HEK293 (cell line): ENCODE data around the gene METTL22.
A peak's percentile ranks its signal among the peaks of the same experiment; 100 is the strongest.

Experiments used
- CTCF ChIA-PET: fragments of 350-600 bp; formaldehyde crosslinking; extraction: SDS; loops from one replicate; lab custom pipeline; 2021; ENCODE audit warnings: antibody characterized with exemption; lab: Yijun Ruan, JAX
- POLR2A ChIA-PET: fragments of 300-600 bp; formaldehyde crosslinking; extraction: SDS; loops from one replicate; lab custom pipeline; 2020; ENCODE audit warnings: antibody characterized with exemption, inconsistent platforms; lab: Yijun Ruan, JAX
- H3K27ac ChIP-seq: fragments of 200-500 bp; sonication (Bioruptor generic); 2 replicates; pipeline ENCODE4 v1.5.1; 2014; ENCODE audit warnings: low read depth, low read length, control low read depth, inconsistent platforms; ENCODE audit errors: extremely low read depth
- H3K36me3 ChIP-seq, 2 experiments: fragments of 200-500 bp in 1 of 2; sonication (Bioruptor generic) in 1 of 2; 1 replicate in 1 of 2; 2 replicates in 1 of 2; pipeline ENCODE4 v1.5.1; 2014 to 2017; ENCODE audit warnings: inconsistent platforms in 2 of 2, low read length in 2 of 2; ENCODE audit not compliant: control insufficient read depth in 2 of 2, insufficient read depth in 1 of 2
- H3K4me1 ChIP-seq: fragments of 200-500 bp; sonication (Bioruptor generic); 2 replicates; pipeline ENCODE4 v1.5.1; 2014; ENCODE audit warnings: mild to moderate bottlenecking, low read length, inconsistent platforms; ENCODE audit not compliant: control insufficient read depth, insufficient read depth
- H3K4me3 ChIP-seq: 2 replicates; pipeline ENCODE4 v1.5.1; 2011; ENCODE audit warnings: low read depth, mild to moderate bottlenecking, control low read depth, low read length, moderate library complexity
- H3K9me3 ChIP-seq: fragments of 200-500 bp; sonication (Bioruptor generic); 2 replicates; pipeline ENCODE4 v1.5.1; 2014; ENCODE audit warnings: low read depth, low read length, inconsistent platforms; ENCODE audit not compliant: control insufficient read depth, insufficient read depth
- EGR2 ChIP-seq: fragments of 450-650 bp; formaldehyde crosslinking; IDR thresholded peaks from 2 replicates; pipeline ENCODE4 v1.5.1; 2016; ENCODE audit warnings: low read depth, missing biosample characterization, missing genetic modification characterization
- HOXD13 ChIP-seq: sonication (generic); formaldehyde crosslinking; IDR thresholded peaks from 2 replicates; pipeline ENCODE4 v1.8.0; 2022; ENCODE audit warnings: missing genetic modification reagents, borderline replicate concordance
- PRDM1 ChIP-seq: fragments of 450-650 bp; formaldehyde crosslinking; IDR thresholded peaks from 2 replicates; pipeline ENCODE4; 2016; ENCODE audit warnings: missing biosample characterization, missing genetic modification characterization
- SALL2 ChIP-seq: fragments of 450-650 bp; formaldehyde crosslinking; IDR thresholded peaks from 2 replicates; pipeline ENCODE4 v1.5.0; 2017; ENCODE audit warnings: missing biosample characterization, mild to moderate bottlenecking, missing genetic modification characterization, borderline replicate concordance
- SCRT2 ChIP-seq: fragments of 450-650 bp; formaldehyde crosslinking; IDR thresholded peaks from 2 replicates; pipeline ENCODE4 v1.5.1; 2016; ENCODE audit warnings: missing biosample characterization, missing genetic modification characterization
- ZBTB17 ChIP-seq: fragments of 450-650 bp; formaldehyde crosslinking; IDR thresholded peaks from 2 replicates; pipeline ENCODE4 v1.5.1; 2016; ENCODE audit warnings: missing biosample characterization, missing genetic modification characterization
- ZNF112 ChIP-seq: fragments of 450-650 bp; formaldehyde crosslinking; IDR thresholded peaks from 2 replicates; pipeline ENCODE4 v1.5.0; 2017; ENCODE audit warnings: missing biosample characterization, missing genetic modification characterization
- ZNF184 ChIP-seq: fragments of 450-650 bp; IDR thresholded peaks from 2 replicates; pipeline ENCODE4 v1.5.1; 2018; ENCODE audit warnings: missing biosample characterization, mild to moderate bottlenecking, missing genetic modification characterization
- ZNF473 ChIP-seq: fragments of 450-650 bp; formaldehyde crosslinking; IDR thresholded peaks from 2 replicates; pipeline ENCODE4 v1.5.1; 2017; ENCODE audit warnings: missing biosample characterization, missing genetic modification characterization
- ZNF555 ChIP-seq: fragments of 450-650 bp; formaldehyde crosslinking; conservative IDR thresholded peaks from 2 replicates; pipeline ENCODE4 v1.5.1; 2017; ENCODE audit warnings: missing biosample characterization, mild to moderate bottlenecking, missing genetic modification characterization, inconsistent platforms
- ZNF558 ChIP-seq: fragments of 450-650 bp; formaldehyde crosslinking; IDR thresholded peaks from 2 replicates; pipeline ENCODE4 v1.5.1; 2016; ENCODE audit warnings: missing biosample characterization, missing genetic modification characterization
- ZNF626 ChIP-seq: fragments of 450-650 bp; sonication (Bioruptor Pico); formaldehyde crosslinking; IDR thresholded peaks from 2 replicates; pipeline ENCODE4 v1.5.1; 2018; ENCODE audit warnings: missing biosample characterization, missing genetic modification characterization, inconsistent platforms
- ZNF660 ChIP-seq: fragments of 450-650 bp; IDR thresholded peaks from 2 replicates; pipeline ENCODE4 v1.5.1; 2018; ENCODE audit warnings: missing biosample characterization, mild to moderate bottlenecking, missing genetic modification characterization
- ZNF747 ChIP-seq: fragments of 450-650 bp; formaldehyde crosslinking; IDR thresholded peaks from 2 replicates; pipeline ENCODE4 v1.5.1; 2016; ENCODE audit warnings: missing biosample characterization, missing genetic modification characterization
- ZNF76 ChIP-seq: fragments of 450-650 bp; formaldehyde crosslinking; IDR thresholded peaks from 2 replicates; pipeline ENCODE4; 2016; ENCODE audit warnings: low read depth, missing biosample characterization, missing genetic modification characterization, borderline replicate concordance
- ZNF777 ChIP-seq: fragments of 450-650 bp; formaldehyde crosslinking; IDR thresholded peaks from 2 replicates; pipeline ENCODE4 v1.5.1; 2017; ENCODE audit warnings: missing biosample characterization, missing genetic modification characterization, borderline replicate concordance
- TF ChIP-seq, protein P1 (sequence below): fragments of 450-650 bp; formaldehyde crosslinking; IDR thresholded peaks from 2 replicates; pipeline ENCODE4 v1.5.1; 2016; ENCODE audit warnings: missing biosample characterization, missing genetic modification characterization
- TF ChIP-seq, protein P2 (sequence below): fragments of 450-650 bp; formaldehyde crosslinking; optimal IDR thresholded peaks from 2 replicates; pipeline ENCODE3; 2016; ENCODE audit warnings: missing biosample characterization, mild to moderate bottlenecking, missing genetic modification characterization

Gene METTL22

DNA sequence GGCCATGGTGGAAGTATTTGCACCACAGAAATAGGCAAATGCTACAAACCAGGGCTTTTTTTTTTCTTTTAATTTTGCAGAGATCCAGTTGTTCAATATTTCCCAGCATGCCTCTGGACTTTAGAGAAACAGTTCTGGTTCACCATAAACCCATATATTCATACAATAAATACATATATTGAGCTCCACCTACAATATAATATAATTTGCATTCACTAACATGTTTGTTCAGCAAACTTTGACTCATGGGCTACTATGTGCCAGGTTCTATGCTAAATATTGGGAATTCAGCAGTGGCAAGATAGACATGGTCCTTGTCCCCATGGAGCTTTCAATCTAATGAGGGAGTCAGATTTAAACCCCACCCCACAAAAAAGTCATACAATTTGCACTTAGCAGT is 34.4 kb upstream of the METTL22 start:
- H3K9me3 ChIP-seq, result no peaks in the 10 kb centered on the region
- no peak overlapping the region for H3K27ac ChIP-seq
- TF ChIP-seq ZNF558 (tag by site-specific recombination), result no peak
- ChIA-PET POLR2A (no interaction called here), CTCF (no interaction called here)
- no peak overlapping the region for H3K4me3 ChIP-seq
- H3K36me3 ChIP-seq, result no peaks in the 10 kb centered on the region
- no peaks in the 10 kb centered on the region for H3K4me1 ChIP-seq

DNA sequence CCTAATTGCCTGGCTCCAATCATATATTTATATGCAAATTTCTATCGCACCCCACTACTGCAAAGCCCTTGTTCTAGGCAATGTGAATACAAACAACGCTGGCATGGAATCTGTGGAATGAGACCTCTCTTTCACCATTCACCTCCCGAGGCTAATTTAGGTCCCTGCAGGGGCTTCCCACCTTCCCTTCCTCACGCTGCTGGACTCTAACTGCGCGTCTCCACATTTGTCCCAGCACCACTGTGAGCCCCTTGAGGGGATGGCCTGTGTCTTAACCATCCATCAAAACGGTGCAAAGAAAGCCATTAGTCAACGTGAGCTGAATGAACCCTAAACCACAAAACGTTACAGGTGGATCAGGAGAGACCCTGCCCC is 32.8 kb upstream of the METTL22 start:
- CTCF ChIA-PET, result interaction anchor here (1.0 kb wide), 1 partner anchor 22 kb away, joined by 3 read pairs; no protein-coding TSS in a partner anchor
- POLR2A ChIA-PET, result no interaction called here
- Histone ChIP-seq H3K27ac (no peak overlapping the region), H3K9me3 (no peaks in the 10 kb centered on the region), H3K4me3 (no peak overlapping the region)
- no peak for TF ChIP-seq ZNF184 (tag by site-specific recombination)
- TF ChIP-seq, protein P1, sequence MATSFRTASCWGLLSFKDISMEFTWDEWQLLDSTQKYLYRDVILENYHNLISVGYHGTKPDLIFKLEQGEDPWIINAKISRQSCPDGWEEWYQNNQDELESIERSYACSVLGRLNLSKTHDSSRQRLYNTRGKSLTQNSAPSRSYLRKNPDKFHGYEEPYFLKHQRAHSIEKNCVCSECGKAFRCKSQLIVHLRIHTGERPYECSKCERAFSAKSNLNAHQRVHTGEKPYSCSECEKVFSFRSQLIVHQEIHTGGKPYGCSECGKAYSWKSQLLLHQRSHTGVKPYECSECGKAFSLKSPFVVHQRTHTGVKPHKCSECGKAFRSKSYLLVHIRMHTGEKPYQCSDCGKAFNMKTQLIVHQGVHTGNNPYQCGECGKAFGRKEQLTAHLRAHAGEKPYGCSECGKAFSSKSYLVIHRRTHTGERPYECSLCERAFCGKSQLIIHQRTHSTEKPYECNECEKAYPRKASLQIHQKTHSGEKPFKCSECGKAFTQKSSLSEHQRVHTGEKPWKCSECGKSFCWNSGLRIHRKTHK (tag by site-specific recombination), result no peak
- TF ChIP-seq ZNF555 (tag by site-specific recombination), result no peak
- TF ChIP-seq ZNF112, result no peak
- TF ChIP-seq, all 188 proteins: peak for 0
- Histone ChIP-seq H3K36me3 (no peaks in the 10 kb centered on the region), H3K4me1 (no peaks in the 10 kb centered on the region)

DNA sequence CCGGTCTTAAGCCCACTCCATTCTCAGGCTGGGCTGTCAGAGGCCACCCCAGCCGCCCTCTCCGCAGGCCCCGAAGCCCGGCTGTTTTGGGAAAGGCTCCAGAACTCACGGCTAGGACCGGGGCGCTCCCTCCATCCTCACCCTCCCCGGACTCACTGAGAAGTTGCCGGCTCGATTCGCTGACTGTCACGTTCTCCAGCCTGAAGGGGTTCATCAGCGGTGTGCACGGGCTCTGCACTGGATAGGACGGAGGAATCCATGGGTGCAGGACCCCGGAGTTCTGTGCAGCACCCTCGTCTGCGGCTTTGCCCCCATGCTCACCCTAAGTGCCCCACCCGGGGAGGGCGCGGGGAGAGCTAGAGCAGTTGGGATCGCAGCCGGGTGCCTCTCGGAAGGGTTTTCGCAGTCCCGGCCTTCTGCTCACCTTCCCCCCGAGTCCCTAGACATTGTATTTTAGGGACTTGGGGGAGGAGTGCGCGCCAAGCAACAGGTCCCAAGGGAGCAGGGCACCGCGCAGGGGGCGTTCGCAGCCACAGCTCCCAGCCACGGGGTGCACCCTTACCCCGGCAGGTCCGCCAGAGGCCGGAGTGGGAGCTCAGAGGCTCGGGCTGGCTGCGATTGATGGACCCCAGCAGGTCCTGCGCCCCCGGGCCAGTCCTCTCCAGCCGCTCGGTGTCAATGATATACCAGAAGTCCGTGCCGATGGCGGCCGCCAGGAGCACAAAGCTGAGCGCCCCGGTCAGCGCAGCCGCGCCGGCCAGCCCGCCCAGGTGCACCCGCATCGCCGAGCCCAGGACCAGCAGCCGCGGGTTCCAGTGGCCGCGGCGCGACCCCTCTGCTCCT is 32.2 kb upstream of the METTL22 start:
- H3K9me3 ChIP-seq, result no peaks in the 10 kb centered on the region
- peak overlapping the region; percentile 19 for H3K4me3 ChIP-seq
- no peaks in the 10 kb centered on the region for H3K36me3 ChIP-seq
- ChIA-PET POLR2A (no interaction called here), CTCF (interaction anchor here (1.0 to 1.1 kb wide), 2 partner anchors 9 to 22 kb away, joined by 3 read pairs; no protein-coding TSS in a partner anchor)
- TF ChIP-seq ZNF747 (tag by site-specific recombination), result no peak
- peak; percentile 89 for TF ChIP-seq SCRT2 (tag by site-specific recombination)
- TF ChIP-seq, protein P2, sequence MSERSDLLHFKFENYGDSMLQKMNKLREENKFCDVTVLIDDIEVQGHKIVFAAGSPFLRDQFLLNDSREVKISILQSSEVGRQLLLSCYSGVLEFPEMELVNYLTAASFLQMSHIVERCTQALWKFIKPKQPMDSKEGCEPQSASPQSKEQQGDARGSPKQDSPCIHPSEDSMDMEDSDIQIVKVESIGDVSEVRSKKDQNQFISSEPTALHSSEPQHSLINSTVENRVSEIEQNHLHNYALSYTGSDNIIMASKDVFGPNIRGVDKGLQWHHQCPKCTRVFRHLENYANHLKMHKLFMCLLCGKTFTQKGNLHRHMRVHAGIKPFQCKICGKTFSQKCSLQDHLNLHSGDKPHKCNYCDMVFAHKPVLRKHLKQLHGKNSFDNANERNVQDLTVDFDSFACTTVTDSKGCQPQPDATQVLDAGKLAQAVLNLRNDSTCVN, result peak; percentile 28
- no peaks in the 10 kb centered on the region for H3K4me1 ChIP-seq
- no peak overlapping the region for H3K27ac ChIP-seq

DNA sequence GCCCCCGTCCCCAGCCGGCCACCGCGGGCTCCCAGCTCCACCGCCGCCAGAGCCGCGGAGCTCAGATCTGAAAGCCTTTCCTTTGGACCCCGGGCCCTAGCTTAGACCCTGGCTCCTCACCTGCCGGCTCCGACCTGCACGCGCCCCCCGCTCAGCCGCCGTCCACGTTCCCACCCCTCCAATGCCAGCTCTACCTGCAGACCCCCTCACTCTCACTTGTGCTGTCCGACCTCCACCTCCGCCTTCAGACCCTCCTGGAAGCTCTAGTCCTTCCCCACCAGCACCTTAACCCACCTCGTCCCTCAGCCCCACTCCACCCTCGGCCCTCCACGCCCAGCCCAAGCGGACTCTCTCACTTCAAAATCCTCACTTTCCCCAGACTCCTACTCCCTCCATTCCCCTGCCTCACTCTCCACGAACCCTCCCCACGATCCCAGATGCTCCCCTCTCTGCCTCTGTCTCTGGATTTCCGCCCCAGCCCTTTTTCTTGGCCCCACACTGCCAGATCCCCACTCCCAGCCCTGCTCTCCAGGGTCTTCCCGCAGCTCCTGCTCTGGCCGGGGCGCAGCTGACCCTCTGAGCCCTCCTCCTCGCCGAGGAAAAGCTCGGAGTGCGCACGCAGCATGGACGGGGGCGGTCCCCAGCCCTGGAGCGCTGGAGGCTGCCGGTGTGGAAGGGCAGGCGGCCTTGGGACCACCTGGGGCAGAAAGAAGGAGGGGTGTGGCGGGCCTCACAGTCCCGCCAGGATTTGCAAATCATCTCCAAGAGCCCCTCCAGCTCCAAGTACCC is 31.4 kb upstream of the METTL22 start, which contains the start of gene TMEM114:
TMEM114 (minus strand) TSS at position 612 of the 789 bp plus-strand sequence. CDS start 673 bp downstream, outside the sequence.
- no peaks in the 10 kb centered on the region for H3K9me3 ChIP-seq
- peak within 1 kb of the TSS; percentile 19 for H3K4me3 ChIP-seq
- H3K36me3 ChIP-seq, result no peaks in the 10 kb centered on the region
- no peak within 1 kb of the TSS for H3K27ac ChIP-seq
- CTCF ChIA-PET, result interaction anchor here (0.6 to 1.1 kb wide), 3 partner anchors 10 to 54 kb away, joined by 3 to 7 read pairs (median 3); no protein-coding TSS in a partner anchor
- POLR2A ChIA-PET, result no interaction called here
- H3K4me1 ChIP-seq, result no peaks in the 10 kb centered on the region
- no peak for TF ChIP-seq HOXD13 (CRISPR knock-in tag)
- no peak for TF ChIP-seq SALL2
- no peak for TF ChIP-seq ZNF660 (tag by site-specific recombination)
- peak; percentile 77 for TF ChIP-seq ZNF777 (tag by site-specific recombination)
- peak; percentile 79 for TF ChIP-seq PRDM1 (tag by site-specific recombination)
- TF ChIP-seq, protein P1 (tag by site-specific recombination), result no peak
- TF ChIP-seq ZNF473 (tag by site-specific recombination), result 0 out of 2 replicates have a peak, but pooled peaks have one; percentile 35
- no peak for TF ChIP-seq ZNF626 (tag by site-specific recombination)
- TF ChIP-seq, protein P2, result peak; percentile 17
- TF ChIP-seq ZNF112, result no peak
- TF ChIP-seq ZBTB17 (tag by site-specific recombination), result 0 out of 2 replicates have a peak, but pooled peaks have one; percentile 34
- peak; percentile 37; the same call in 1 of the 2 replicates for TF ChIP-seq EGR2 (tag by site-specific recombination)
- no peak for TF ChIP-seq ZNF76 (tag by site-specific recombination)
